Stimulated activated CD8-positive, alpha-beta memory T cell treated with anti-CD3 and anti-CD28 coated beads, Interleukin-12 subunit alpha, Interleukin-12 subunit beta, amount 100 ng/mL, for 24 hours (primary cell): ENCODE results near the gene KMT2D.

ENCODE experiments used
- DNase-seq: peaks from one replicate; pipeline ENCODE4 v3.0.0-alpha.2; 2020; ENCODE audit errors: extremely low read depth

Gene KMT2D

GRCh38 chr12:49060237-49061156 is at the start of gene KMT2D:
Gene KMT2D, minus strand, starts transcription at chr12:49060794. Its CDS starts 5,470 bp downstream, at chr12:49055324.
- DNase-seq = peak; percentile 78

GRCh38 chr12:49109641-49110463 is 49.3 kb upstream of the KMT2D start:
- DNase-seq = no peak

GRCh38 chr12:49108958-49109404 is 48.4 kb upstream of the KMT2D start:
- no peak for DNase-seq

GRCh38 chr12:49105504-49106084 is 45.0 kb upstream of the KMT2D start:
- DNase-seq = no peak

GRCh38 chr12:49104822-49105221 is 44.2 kb upstream of the KMT2D start:
- no peak for DNase-seq

GRCh38 chr12:49100380-49100779 is 39.8 kb upstream of the KMT2D start:
- no peak for DNase-seq

- no peak for DNase-seq
Observed at GRCh38 chr12:49098703-49099102, 38.1 kb upstream of the KMT2D start.

GRCh38 chr12:49098035-49098451 is 37.4 kb upstream of the KMT2D start:
- no peak for DNase-seq

GRCh38 chr12:49097381-49097780 is 36.8 kb upstream of the KMT2D start:
- no peak for DNase-seq

- no peak for DNase-seq
Observed at GRCh38 chr12:49094975-49095365, 34.4 kb upstream of the KMT2D start.

- no peak for DNase-seq
Observed at GRCh38 chr12:49094160-49094974, 33.8 kb upstream of the KMT2D start, which contains the start of gene DHH. Gene DHH, minus strand, starts transcription at chr12:49094801. Its CDS starts 289 bp downstream, at chr12:49094512.

- no peak for DNase-seq
Observed at GRCh38 chr12:49093792-49094159, 33.2 kb upstream of the KMT2D start.

- no peak for DNase-seq
Observed at GRCh38 chr12:49092816-49093406, 32.3 kb upstream of the KMT2D start.

GRCh38 chr12:49092086-49092815 is 31.7 kb upstream of the KMT2D start:
- DNase-seq = no peak

GRCh38 chr12:49091836-49092085 is 31.2 kb upstream of the KMT2D start:
- DNase-seq = no peak

- no peak for DNase-seq
Observed at GRCh38 chr12:49091056-49091835, 30.7 kb upstream of the KMT2D start.

- no peak for DNase-seq
Observed at GRCh38 chr12:49089821-49090773, 29.5 kb upstream of the KMT2D start.

- no peak for DNase-seq
Observed at GRCh38 chr12:49088932-49089330, 28.3 kb upstream of the KMT2D start.
